GM18909 (cell line): ENCODE results near the gene NOX4.
"Not testable (repeated sequence)": the region's sequence is repeated elsewhere in the genome, so short reads cannot be mapped to it uniquely, and the experiment has no call there.

ENCODE experiments used
- ATAC-seq: cut with Tn5 transposase; IDR thresholded peaks from one replicate; pipeline ENCODE4 v1.9.1; 2021; ENCODE audit warnings: mild to moderate bottlenecking; ENCODE audit not compliant: unreplicated experiment, poor library complexity

The NOX4 gene

GRCh38 chr11:89477175-89477574 is 14.0 kb downstream of the NOX4 start:
- ATAC-seq: no peak

GRCh38 chr11:89463266-89463780 is 27.9 kb downstream of the NOX4 start:
- ATAC-seq: no peak

- ATAC-seq: no peak
These were observed 32.5 kb downstream of the NOX4 start for GRCh38 chr11:89458716-89459115.

GRCh38 chr11:89457190-89457589 is 34.0 kb downstream of the NOX4 start:
- ATAC-seq: no peak

- no peak for ATAC-seq
These were observed 34.5 kb downstream of the NOX4 start for GRCh38 chr11:89456681-89457080.

GRCh38 chr11:89452780-89453179 is 38.4 kb downstream of the NOX4 start:
- ATAC-seq: no peak

GRCh38 chr11:89447845-89448244 is 43.3 kb downstream of the NOX4 start:
- no peak for ATAC-seq

GRCh38 chr11:89443361-89444322 is 47.5 kb downstream of the NOX4 start:
- ATAC-seq: no peak

- no peak for ATAC-seq
These were observed 48.4 kb downstream of the NOX4 start for GRCh38 chr11:89442801-89443200.

- no peak for ATAC-seq
These were observed 49.6 kb downstream of the NOX4 start for GRCh38 chr11:89441606-89442005.

GRCh38 chr11:89437317-89437716 is 53.9 kb downstream of the NOX4 start:
- ATAC-seq: no peak

GRCh38 chr11:89436071-89436470 is 55.1 kb downstream of the NOX4 start:
- no peak for ATAC-seq

GRCh38 chr11:89433278-89433677 is 57.9 kb downstream of the NOX4 start:
- ATAC-seq: peak; percentile 66

- not testable (repeated sequence) for ATAC-seq
These were observed 59.0 kb downstream of the NOX4 start for GRCh38 chr11:89432182-89432581.

GRCh38 chr11:89426501-89426900 is 64.7 kb downstream of the NOX4 start:
- ATAC-seq: not testable (repeated sequence)

- ATAC-seq: no peak
These were observed 69.5 kb downstream of the NOX4 start for GRCh38 chr11:89421718-89422117.

- no peak for ATAC-seq
These were observed 70.2 kb downstream of the NOX4 start for GRCh38 chr11:89420981-89421380.

GRCh38 chr11:89416961-89417360 is 74.2 kb downstream of the NOX4 start:
- ATAC-seq: no peak

GRCh38 chr11:89411112-89411511 is 80.1 kb downstream of the NOX4 start:
- ATAC-seq: not testable (repeated sequence)

GRCh38 chr11:89410666-89411065 is 80.5 kb downstream of the NOX4 start:
- ATAC-seq: not testable (repeated sequence)

GRCh38 chr11:89408441-89408840 is 82.7 kb downstream of the NOX4 start:
- not testable (repeated sequence) for ATAC-seq

- ATAC-seq: no peak
These were observed 85.5 kb downstream of the NOX4 start for GRCh38 chr11:89405629-89406028.
